ENCODE data around the gene ACAP3. TPM values are rescaled to one million over a fixed set of nuclear protein-coding genes. Genes with fewer than 3 reads are reported as not detected.

Gene ACAP3
- total and polyA plus RNA-seq, 4 donors = 18.7 to 62.8 (median 37.8) TPM

DNA sequence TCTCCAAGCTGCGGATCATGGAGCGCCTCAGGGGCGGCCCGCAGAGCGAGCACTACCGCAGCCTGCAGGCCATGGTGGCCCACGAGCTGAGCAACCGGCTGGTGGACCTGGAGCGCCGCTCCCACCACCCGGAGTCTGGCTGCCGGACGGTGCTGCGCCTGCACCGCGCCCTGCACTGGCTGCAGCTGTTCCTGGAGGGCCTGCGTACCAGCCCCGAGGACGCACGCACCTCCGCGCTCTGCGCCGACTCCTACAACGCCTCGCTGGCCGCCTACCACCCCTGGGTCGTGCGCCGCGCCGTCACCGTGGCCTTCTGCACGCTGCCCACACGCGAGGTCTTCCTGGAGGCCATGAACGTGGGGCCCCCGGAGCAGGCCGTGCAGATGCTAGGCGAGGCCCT is 19.6 kb upstream of the ACAP3 start:
- no peaks in the 10 kb centered on the region for H3K9me3 ChIP-seq (ENCODE audit: control insufficient read depth in 4 of 4, insufficient read depth in 3 of 4, low read length in 3 of 4)
- DNase-seq = no peak
- no peak overlapping the region for H3K4me3 ChIP-seq
- H3K27me3 ChIP-seq (ENCODE audit: control insufficient read depth in 3 of 3, insufficient read depth in 3 of 3, low read length in 2 of 3) = no peaks in the 10 kb centered on the region
- WGBS, 2 donors = 93 to 95% methylated on average over 36 to 40 of the region's 40 CpGs
- ATAC-seq (ENCODE audit: insufficient read depth, low FRiP score) = no peak
- H3K4me1 ChIP-seq (ENCODE audit: control insufficient read depth in 5 of 5, insufficient read depth in 5 of 5, low read length in 5 of 5) = peaks cover 0 to 19% (median 8%) of the 10 kb centered on the region in 5 donors
- H3K9ac ChIP-seq (ENCODE audit: insufficient read depth in 1 of 2, low read length in 2 of 2) = no peak overlapping the region
- no peak overlapping the region for H3K27ac ChIP-seq (ENCODE audit: low read depth in 1 of 2, low read length in 1 of 2)
- peaks cover 0 to 18% (median 2%) of the 10 kb centered on the region in 4 donors for H3K36me3 ChIP-seq (ENCODE audit: control insufficient read depth in 4 of 4, insufficient read depth in 4 of 4, low read length in 4 of 4)
- TF ChIP-seq, protein P1, sequence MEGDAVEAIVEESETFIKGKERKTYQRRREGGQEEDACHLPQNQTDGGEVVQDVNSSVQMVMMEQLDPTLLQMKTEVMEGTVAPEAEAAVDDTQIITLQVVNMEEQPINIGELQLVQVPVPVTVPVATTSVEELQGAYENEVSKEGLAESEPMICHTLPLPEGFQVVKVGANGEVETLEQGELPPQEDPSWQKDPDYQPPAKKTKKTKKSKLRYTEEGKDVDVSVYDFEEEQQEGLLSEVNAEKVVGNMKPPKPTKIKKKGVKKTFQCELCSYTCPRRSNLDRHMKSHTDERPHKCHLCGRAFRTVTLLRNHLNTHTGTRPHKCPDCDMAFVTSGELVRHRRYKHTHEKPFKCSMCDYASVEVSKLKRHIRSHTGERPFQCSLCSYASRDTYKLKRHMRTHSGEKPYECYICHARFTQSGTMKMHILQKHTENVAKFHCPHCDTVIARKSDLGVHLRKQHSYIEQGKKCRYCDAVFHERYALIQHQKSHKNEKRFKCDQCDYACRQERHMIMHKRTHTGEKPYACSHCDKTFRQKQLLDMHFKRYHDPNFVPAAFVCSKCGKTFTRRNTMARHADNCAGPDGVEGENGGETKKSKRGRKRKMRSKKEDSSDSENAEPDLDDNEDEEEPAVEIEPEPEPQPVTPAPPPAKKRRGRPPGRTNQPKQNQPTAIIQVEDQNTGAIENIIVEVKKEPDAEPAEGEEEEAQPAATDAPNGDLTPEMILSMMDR (IDR thresholded peaks at IDR 0.05; ENCODE audit: control extremely low read depth, extremely low read depth) = no peak

DNA sequence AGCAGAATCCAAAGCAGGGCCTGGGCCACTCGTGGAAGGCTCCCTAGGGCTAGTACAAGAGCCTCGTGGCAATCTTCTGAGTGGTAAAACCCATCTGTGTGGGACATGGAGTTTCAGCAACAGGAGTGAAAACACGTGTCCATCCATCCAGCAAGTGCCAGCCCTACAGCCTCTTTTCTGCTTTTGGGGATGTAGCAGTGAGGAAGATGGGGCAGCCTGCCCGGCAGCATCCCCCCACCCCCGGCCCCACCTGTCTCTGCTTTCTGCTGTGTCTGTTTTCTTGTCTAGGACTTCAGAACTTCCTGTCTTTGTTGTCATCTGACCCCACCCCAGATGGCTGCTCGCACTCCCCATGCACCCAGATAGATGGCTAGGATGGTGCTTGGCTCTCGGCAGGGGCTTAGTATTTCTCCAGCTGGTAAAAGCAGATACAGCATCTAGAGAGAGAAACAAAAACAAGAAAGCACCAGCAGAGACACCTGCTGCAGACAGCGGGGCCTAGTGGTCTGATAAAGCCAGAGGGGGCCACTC is 18.4 kb upstream of the ACAP3 start:
- Histone ChIP-seq H3K27me3 (ENCODE audit: control insufficient read depth in 3 of 3, insufficient read depth in 3 of 3, low read length in 2 of 3) (no peaks in the 10 kb centered on the region), H3K36me3 (ENCODE audit: control insufficient read depth in 4 of 4, insufficient read depth in 4 of 4, low read length in 4 of 4) (peaks cover 0 to 25% (median 2%) of the 10 kb centered on the region in 4 donors), H3K9me3 (ENCODE audit: control insufficient read depth in 4 of 4, insufficient read depth in 3 of 4, low read length in 3 of 4) (no peaks in the 10 kb centered on the region), H3K27ac (ENCODE audit: low read depth in 1 of 2, low read length in 1 of 2) (peak overlapping the region in 1 of 2 donors; percentile 85), H3K4me3 (no peak overlapping the region), H3K9ac (ENCODE audit: insufficient read depth in 1 of 2, low read length in 2 of 2) (no peak overlapping the region), H3K4me1 (ENCODE audit: control insufficient read depth in 5 of 5, insufficient read depth in 5 of 5, low read length in 5 of 5) (peaks cover 0 to 22% (median 8%) of the 10 kb centered on the region in 5 donors)
- ATAC-seq (ENCODE audit: insufficient read depth, low FRiP score) = no peak
- 64 to 76% methylated on average over 8 of the region's 8 CpGs for WGBS, 2 donors
- TF ChIP-seq, protein P1 (IDR thresholded peaks at IDR 0.05; ENCODE audit: control extremely low read depth, extremely low read depth) = no peak
- no peak for DNase-seq

DNA sequence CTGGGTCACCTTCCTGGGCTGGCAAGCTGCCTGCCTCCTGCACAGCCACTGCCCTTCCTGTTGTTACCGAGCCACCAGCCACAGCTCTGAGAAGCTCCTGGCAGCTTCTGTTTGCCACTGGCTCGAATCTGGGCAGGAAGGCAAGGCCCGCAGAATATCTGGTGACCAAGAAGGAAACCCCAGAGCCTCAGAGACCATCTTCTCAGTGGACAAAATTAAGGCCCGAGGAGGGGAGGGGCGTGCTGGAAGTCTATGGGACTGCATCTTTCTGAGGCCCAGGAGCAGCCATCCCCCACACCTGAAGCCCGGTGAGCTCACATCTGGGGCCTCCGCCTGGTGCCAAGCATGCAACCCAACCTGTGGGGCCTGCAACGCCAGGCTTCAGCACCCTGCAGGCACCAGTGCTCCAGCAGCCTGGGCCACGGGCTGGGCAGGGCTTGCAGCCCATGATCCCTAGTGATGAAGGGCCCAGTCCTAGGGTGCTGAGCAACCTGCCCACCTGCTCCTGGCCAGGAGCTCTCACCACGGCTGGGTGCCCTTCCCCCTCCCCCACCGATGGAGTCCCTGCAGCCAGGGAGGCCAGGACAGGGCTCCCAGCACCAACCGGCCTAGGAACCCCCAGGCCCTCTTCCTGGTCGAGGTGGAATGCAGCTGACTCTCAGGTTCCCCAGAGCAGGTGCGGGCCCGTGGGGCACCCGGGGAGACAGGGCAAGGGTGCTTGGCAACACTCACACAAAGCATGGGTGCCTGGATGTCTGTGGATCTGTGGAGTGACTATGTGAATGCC is 17.8 kb upstream of the ACAP3 start:
- Histone ChIP-seq H3K9ac (ENCODE audit: insufficient read depth in 1 of 2, low read length in 2 of 2) (peak overlapping the region; percentile 45 to 81), H3K4me3 (peak overlapping the region; percentile 60), H3K36me3 (ENCODE audit: control insufficient read depth in 4 of 4, insufficient read depth in 4 of 4, low read length in 4 of 4) (peaks cover 0 to 29% (median 2%) of the 10 kb centered on the region in 4 donors), H3K27ac (ENCODE audit: low read depth in 1 of 2, low read length in 1 of 2) (peak overlapping the region; percentile 76 to 85), H3K27me3 (ENCODE audit: control insufficient read depth in 3 of 3, insufficient read depth in 3 of 3, low read length in 2 of 3) (no peaks in the 10 kb centered on the region), H3K9me3 (ENCODE audit: control insufficient read depth in 4 of 4, insufficient read depth in 3 of 4, low read length in 3 of 4) (no peaks in the 10 kb centered on the region), H3K4me1 (ENCODE audit: control insufficient read depth in 5 of 5, insufficient read depth in 5 of 5, low read length in 5 of 5) (peaks cover 0 to 23% (median 8%) of the 10 kb centered on the region in 5 donors)
- 38 to 66% methylated on average over 16 of the region's 16 CpGs for WGBS, 2 donors
- TF ChIP-seq, protein P1 (IDR thresholded peaks at IDR 0.05; ENCODE audit: control extremely low read depth, extremely low read depth) = no peak
- no peak for DNase-seq
- ATAC-seq (ENCODE audit: insufficient read depth, low FRiP score) = no peak

Data from lung (tissue), 12 donors.